Immature natural killer cell (primary cell): Measurements from ENCODE around the gene ZNF609. TPM values are rescaled to one million over a fixed set of nuclear protein-coding genes. Genes with fewer than 3 reads are reported as not detected.
A peak's percentile ranks its signal among the peaks of the same experiment; 100 is the strongest.

ENCODE experiments used
- DNase-seq, 3 donors: peaks; one replicate each; pipeline ENCODE4 v3.0.0; 2022; ENCODE audit warnings: mixed read lengths in 1 of 3
- H3K27ac Mint-ChIP-seq, 6 donors: one replicate each; pipeline ENCODE4 v1.8.0; 2020; ENCODE audit warnings: mixed read lengths in 6 of 6, mild to moderate bottlenecking in 5 of 6, inconsistent platforms in 4 of 6, moderate library complexity in 3 of 6
- H3K27me3 Mint-ChIP-seq, 3 donors: one replicate each; pipeline ENCODE4 v1.8.0; 2020 to 2021; ENCODE audit warnings: low read depth in 3 of 3, mild to moderate bottlenecking in 3 of 3, mixed read lengths in 3 of 3, moderate library complexity in 3 of 3, inconsistent platforms in 1 of 3
- H3K36me3 Mint-ChIP-seq, 3 donors: one replicate each; pipeline ENCODE4 v1.8.0; 2020; ENCODE audit warnings: mixed read lengths in 3 of 3, inconsistent platforms in 2 of 3, mild to moderate bottlenecking in 2 of 3
- H3K4me1 Mint-ChIP-seq, 2 donors: one replicate each; pipeline ENCODE4 v1.8.0; 2020; ENCODE audit warnings: inconsistent platforms in 2 of 2, mild to moderate bottlenecking in 2 of 2, mixed read lengths in 2 of 2, moderate library complexity in 1 of 2
- H3K4me3 Mint-ChIP-seq, 5 donors: one replicate each; pipeline ENCODE4 v1.8.0; 2020; ENCODE audit warnings: mild to moderate bottlenecking in 5 of 5, mixed read lengths in 5 of 5, inconsistent platforms in 3 of 5, moderate library complexity in 3 of 5
- H3K9me3 Mint-ChIP-seq, 6 donors: one replicate each; pipeline ENCODE4 v1.8.0; 2020; ENCODE audit warnings: mild to moderate bottlenecking in 6 of 6, mixed read lengths in 6 of 6, inconsistent platforms in 4 of 6, moderate library complexity in 3 of 6
- polyA plus RNA-seq, 3 donors: library from polyadenylated mRNA; unstranded; fragments of 300-500 nt; fragmentation: Illumina TruSeq; gene quantifications; one replicate each; pipeline ENCODE4 v1.2.3, GENCODE V29; 2021

ZNF609 gene
- polyA plus RNA-seq, 3 donors from 2014 or later = 0.04 to 11.3 (median 2.6) TPM

GRCh38 chr15:64522226-64522823, 61.9 kb downstream of the ZNF609 start:
- no peak for DNase-seq
- Mint-ChIP-seq H3K4me3 (no peak overlapping the region), H3K9me3 (no peaks in the 10 kb centered on the region), H3K4me1 (peaks cover 32 to 74% of the 10 kb centered on the region in 2 donors), H3K27ac (peak overlapping the region; percentile 1 to 69 (median 22)), H3K36me3 (no peaks in the 10 kb centered on the region), H3K27me3 (no peaks in the 10 kb centered on the region)

DNA sequence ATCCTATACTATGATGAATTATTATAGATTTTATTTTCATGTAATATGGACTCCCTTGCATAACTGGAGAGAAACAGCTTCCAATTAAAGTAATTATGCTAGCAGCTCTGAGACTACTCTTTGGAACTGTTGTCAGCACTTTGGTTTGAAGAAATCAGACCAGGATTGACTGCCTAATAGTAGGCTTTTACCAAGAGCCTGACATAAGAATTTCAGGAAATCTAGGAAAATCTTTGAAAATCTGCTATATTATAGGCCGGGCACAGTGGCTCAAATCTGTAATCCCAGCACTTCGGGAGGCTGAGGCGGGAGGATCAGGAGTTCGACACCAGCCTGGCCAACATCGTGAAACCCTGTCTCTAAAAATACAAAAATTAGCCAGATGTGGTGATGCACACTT, 62.9 kb downstream of the ZNF609 start:
- DNase-seq = no peak
- Mint-ChIP-seq H3K4me1 (peaks cover 34 to 77% of the 10 kb centered on the region in 2 donors), H3K9me3 (no peaks in the 10 kb centered on the region), H3K27ac (no peak overlapping the region), H3K27me3 (no peaks in the 10 kb centered on the region), H3K36me3 (no peaks in the 10 kb centered on the region), H3K4me3 (no peak overlapping the region)

- H3K36me3 Mint-ChIP-seq = no peaks in the 10 kb centered on the region
- H3K27ac Mint-ChIP-seq = no peak overlapping the region
- no peaks in the 10 kb centered on the region for H3K9me3 Mint-ChIP-seq
- no peaks in the 10 kb centered on the region for H3K27me3 Mint-ChIP-seq
- no peak for DNase-seq
- H3K4me1 Mint-ChIP-seq = peaks cover 31 to 62% of the 10 kb centered on the region in 2 donors
- no peak overlapping the region for H3K4me3 Mint-ChIP-seq
Measured at GRCh38 chr15:64524778-64525177, 64.4 kb downstream of the ZNF609 start.

DNA sequence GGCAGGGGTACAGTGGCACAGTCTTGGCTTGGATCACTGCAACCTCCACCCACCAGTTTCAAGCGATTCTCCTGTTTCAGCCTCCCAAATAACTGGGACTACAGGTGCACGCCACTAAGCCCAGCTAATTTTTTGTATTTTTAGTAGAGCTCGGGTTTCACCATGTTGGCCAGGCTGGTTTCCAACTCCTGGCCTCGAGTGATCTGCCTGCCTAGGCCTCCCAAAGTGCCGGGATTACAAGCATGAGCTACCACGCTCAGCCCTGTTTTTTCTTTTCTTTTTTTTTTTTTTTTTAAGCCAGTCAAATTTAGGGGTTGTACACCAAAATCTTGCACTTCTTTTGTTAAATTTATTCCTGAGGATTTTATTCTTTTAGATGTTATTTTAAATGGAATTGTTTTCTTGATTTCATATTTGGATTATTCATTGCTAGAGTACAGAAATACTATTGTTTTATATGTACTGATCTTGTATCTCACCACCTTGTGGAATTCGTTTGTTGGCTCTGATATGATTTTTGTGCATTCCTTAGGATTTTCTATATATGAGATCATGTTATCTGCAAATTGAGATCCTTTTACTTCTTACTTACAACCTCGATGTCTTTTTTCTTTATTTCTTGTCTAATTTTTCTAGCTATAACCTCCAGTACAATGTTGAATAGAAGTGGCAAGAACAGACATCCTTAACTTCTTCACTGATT, 65.6 kb downstream of the ZNF609 start:
- Mint-ChIP-seq H3K4me1 (peaks cover 33 to 64% of the 10 kb centered on the region in 2 donors), H3K4me3 (no peak overlapping the region), H3K27me3 (no peaks in the 10 kb centered on the region), H3K27ac (peak overlapping the region in 2 of 6 donors; percentile 2 to 21), H3K9me3 (no peaks in the 10 kb centered on the region), H3K36me3 (no peaks in the 10 kb centered on the region)
- DNase-seq = no peak

GRCh38 chr15:64527263-64527984, 67.0 kb downstream of the ZNF609 start:
- no peaks in the 10 kb centered on the region for H3K27me3 Mint-ChIP-seq

DNA sequence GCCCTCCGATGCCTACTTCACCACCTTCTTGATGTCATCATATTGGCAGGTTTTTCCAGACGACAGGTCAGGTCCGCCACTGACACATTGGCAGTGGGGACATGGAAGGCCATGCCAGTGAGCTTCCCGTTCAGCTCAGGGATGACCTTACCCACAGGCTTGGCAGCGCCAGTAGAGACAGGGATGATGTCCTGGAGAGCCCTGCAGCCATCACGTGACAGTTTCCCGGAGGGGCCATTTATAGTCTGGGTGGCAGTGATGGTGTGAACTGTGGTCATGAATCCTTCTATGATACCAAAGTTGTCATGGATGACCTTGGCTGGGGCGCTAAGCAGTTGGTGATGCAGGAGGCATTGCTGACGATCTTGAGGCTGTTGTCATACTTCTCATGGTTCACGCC, 68.5 kb downstream of the ZNF609 start:
- H3K36me3 Mint-ChIP-seq = no peaks in the 10 kb centered on the region
- no peaks in the 10 kb centered on the region for H3K9me3 Mint-ChIP-seq
- no peak overlapping the region for H3K4me3 Mint-ChIP-seq
- no peak overlapping the region for H3K27ac Mint-ChIP-seq
- DNase-seq = no peak
- H3K27me3 Mint-ChIP-seq = no peaks in the 10 kb centered on the region
- peaks cover 52 to 65% of the 10 kb centered on the region in 2 donors for H3K4me1 Mint-ChIP-seq

More at GRCh38 chr15:64527263-64527984, 67.0 kb downstream of the ZNF609 start:
- Mint-ChIP-seq H3K27ac (peak overlapping the region in 2 of 6 donors; percentile 4 to 9), H3K4me3 (no peak overlapping the region), H3K9me3 (no peaks in the 10 kb centered on the region), H3K36me3 (no peaks in the 10 kb centered on the region), H3K4me1 (peaks cover 41 to 60% of the 10 kb centered on the region in 2 donors)
- no peak for DNase-seq

DNA sequence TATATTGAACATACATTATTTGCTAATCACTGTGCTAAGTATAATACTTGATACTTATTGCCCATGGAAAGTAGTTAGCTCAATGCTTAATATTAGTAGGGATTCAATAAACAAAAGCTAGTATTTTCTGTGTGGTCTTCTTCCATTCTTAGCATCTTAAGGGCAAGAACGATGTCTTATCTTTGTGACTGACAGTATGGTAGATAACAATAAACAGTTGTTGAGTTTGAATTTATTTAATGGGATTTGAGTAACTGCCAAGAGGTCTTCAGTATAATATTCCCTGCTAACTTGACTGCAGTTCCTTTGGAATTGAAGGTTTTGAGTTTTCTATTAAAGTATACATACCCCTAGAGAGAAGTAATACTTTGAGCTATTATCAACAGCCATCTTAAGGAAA, 70.1 kb downstream of the ZNF609 start:
- Mint-ChIP-seq H3K36me3 (no peaks in the 10 kb centered on the region), H3K4me3 (no peak overlapping the region), H3K9me3 (no peaks in the 10 kb centered on the region), H3K4me1 (peaks cover 52 to 60% of the 10 kb centered on the region in 2 donors), H3K27me3 (no peaks in the 10 kb centered on the region), H3K27ac (no peak overlapping the region)
- no peak for DNase-seq

DNA sequence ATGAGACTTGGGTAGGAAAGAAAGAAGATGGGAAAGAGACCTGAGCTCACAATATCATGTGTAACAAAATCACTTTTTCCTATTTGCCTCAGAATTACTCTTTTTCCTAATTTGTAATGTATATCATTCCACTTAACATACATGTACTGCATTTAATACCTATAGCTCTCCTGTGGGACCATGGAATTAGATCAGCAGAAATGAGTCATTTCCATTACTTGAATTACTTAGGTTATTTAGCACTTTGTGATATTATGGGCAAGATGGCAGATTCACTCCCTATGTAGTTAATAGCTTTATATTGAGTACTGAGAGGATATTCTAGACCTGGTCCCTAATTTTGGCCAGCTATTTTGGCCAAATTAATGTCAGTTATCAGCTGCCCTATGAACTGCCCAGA, 70.5 kb downstream of the ZNF609 start:
- Mint-ChIP-seq H3K4me3 (no peak overlapping the region), H3K27me3 (no peaks in the 10 kb centered on the region), H3K4me1 (peaks cover 50 to 60% of the 10 kb centered on the region in 2 donors), H3K36me3 (no peaks in the 10 kb centered on the region), H3K27ac (no peak overlapping the region), H3K9me3 (no peaks in the 10 kb centered on the region)
- DNase-seq = no peak

DNA sequence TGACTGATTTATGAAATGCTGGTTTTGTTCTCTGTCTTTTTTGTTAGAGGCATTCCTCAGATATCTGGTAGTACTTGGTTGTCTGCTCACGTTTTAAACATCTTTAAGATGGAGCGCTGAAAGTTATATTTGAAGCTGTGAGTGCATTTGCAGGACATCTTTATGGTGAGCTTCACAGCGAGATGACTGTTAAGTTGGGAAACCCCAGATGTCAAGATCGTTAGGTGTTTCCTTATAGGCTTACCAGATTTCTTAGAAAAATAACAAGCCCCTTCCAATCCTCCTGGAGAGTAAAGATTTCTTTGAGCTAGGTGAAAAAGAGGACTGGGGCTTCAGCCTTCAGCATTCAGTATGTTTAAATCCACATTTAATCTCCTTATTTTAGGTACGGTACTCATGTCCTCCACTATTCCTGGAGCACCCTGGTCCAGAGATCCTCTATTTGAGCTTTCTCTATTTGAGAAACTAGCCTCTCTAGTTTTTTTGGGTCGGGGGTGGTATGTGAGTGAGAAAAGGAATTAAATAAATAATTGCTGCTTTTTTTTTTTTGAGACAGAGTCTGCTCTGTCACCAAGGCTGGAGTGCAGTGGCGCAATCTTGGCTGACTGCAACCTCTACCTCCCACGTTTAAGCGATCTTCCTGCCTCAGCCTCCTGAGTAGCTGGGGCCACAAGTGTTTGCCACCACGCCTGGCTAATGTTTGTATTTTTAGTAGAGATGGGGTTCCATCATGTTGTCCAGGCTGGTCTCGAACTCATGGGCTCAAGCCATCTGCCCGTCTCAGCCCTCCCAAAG, 72.3 kb downstream of the ZNF609 start:
- Mint-ChIP-seq H3K4me3 (no peak overlapping the region), H3K4me1 (peaks cover 40 to 52% of the 10 kb centered on the region in 2 donors), H3K27me3 (peaks cover 0 to 2% (median 0%) of the 10 kb centered on the region in 3 donors), H3K9me3 (no peaks in the 10 kb centered on the region), H3K36me3 (no peaks in the 10 kb centered on the region), H3K27ac (no peak overlapping the region)
- DNase-seq = no peak

DNA sequence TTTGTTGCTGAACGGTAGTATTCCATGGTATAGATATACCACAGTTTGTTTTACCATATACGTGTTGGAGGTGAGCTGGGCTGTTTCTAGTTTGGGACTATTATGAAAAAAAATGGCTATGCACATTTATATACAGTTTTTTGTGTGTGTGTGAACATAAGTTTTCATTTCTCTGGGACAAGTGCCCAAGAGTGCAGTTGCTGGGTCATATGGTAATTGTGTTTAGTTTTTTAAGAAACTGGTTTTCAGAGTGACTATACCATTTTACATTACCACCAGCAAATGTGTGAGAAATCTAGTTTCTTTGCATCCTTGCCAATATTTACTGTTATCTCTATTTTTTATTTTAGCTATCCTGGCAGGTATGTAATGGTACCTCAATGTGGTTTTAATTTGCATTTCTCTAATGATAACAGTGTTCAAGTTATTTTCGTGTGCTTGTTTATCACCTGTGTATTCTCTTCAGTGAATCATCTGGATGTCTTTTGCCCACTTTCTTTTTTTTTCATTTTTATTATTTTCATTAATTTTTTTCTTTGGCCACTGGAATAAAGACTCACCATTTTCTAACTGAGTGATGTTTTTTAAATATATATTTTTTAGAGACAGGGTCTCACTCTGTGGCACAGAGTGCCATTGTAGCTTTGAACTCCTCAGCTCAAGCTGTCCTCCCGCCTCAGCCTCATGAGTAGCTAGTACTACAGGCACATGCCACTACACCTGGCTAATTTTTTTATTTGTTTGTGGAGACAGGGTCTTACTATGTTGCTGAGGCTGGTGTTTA, 75.3 kb downstream of the ZNF609 start:
- Mint-ChIP-seq H3K9me3 (no peaks in the 10 kb centered on the region), H3K36me3 (peaks cover 0 to 3% (median 0%) of the 10 kb centered on the region in 3 donors), H3K27ac (peak overlapping the region in 1 of 6 donors; percentile 23), H3K4me3 (no peak overlapping the region), H3K4me1 (peaks cover 32 to 43% of the 10 kb centered on the region in 2 donors), H3K27me3 (peaks cover 0 to 2% (median 0%) of the 10 kb centered on the region in 3 donors)
- DNase-seq = no peak

GRCh38 chr15:64536244-64536836, 76.0 kb downstream of the ZNF609 start:
- no peak for DNase-seq
- no peak overlapping the region for H3K4me3 Mint-ChIP-seq

DNA sequence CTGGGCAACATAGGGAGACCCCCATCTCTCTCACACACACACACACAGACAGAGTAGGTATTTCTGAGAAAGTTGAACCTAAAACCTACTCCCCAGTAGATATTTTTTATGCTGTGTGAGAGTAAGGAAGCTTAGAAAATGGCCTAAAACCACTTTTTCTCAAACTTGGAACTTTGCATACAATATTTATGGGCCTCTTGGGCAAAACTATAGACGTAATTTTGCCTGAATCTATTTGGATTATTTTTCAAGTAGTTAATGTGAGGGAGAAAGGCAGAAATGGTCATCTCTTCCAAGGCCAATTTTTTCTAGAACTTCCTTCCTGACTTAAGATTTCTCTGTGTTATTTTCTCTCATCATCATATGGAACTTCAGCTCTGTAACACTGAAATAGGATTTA, 81.7 kb downstream of the ZNF609 start:
- Mint-ChIP-seq H3K27me3 (peaks cover 0 to 4% (median 0%) of the 10 kb centered on the region in 3 donors), H3K4me1 (peaks cover 18 to 37% of the 10 kb centered on the region in 2 donors), H3K36me3 (peaks cover 0 to 8% (median 2%) of the 10 kb centered on the region in 3 donors), H3K27ac (peak overlapping the region in 2 of 6 donors; percentile 6 to 14), H3K9me3 (no peaks in the 10 kb centered on the region), H3K4me3 (no peak overlapping the region)
- no peak for DNase-seq

More at GRCh38 chr15:64536244-64536836, 76.0 kb downstream of the ZNF609 start:
- Mint-ChIP-seq H3K36me3 (peaks cover 0 to 3% (median 0%) of the 10 kb centered on the region in 3 donors), H3K27ac (peak overlapping the region in 1 of 6 donors; percentile 78), H3K9me3 (no peaks in the 10 kb centered on the region), H3K27me3 (peaks cover 0 to 2% (median 0%) of the 10 kb centered on the region in 3 donors), H3K4me1 (peaks cover 32 to 40% of the 10 kb centered on the region in 2 donors)
